ENCODE data around the gene ADARB1.

Gene ADARB1

GRCh38 chr21:45125357-45125756 lies 51.0 kb downstream of the ADARB1 start:
- Histone ChIP-seq H3K27ac (no peak overlapping the region), H3K4me3 (no peak overlapping the region)
- TF ChIP-seq CTCF (IDR thresholded peaks at IDR 0.05) = no peak
- DNase-seq (ENCODE audit: low spot score) = no peak

GRCh38 chr21:45126204-45126626 lies 51.8 kb downstream of the ADARB1 start:
- Histone ChIP-seq H3K27ac (no peak overlapping the region), H3K4me3 (no peak overlapping the region)
- TF ChIP-seq CTCF (IDR thresholded peaks at IDR 0.05) = no peak
- no peak for DNase-seq (ENCODE audit: low spot score)

GRCh38 chr21:45126983-45127382 lies 52.6 kb downstream of the ADARB1 start:
- no peak for DNase-seq (ENCODE audit: low spot score)
- Histone ChIP-seq H3K4me3 (no peak overlapping the region), H3K27ac (no peak overlapping the region)
- TF ChIP-seq CTCF (IDR thresholded peaks at IDR 0.05) = no peak

GRCh38 chr21:45127937-45128336 lies 53.6 kb downstream of the ADARB1 start:
- TF ChIP-seq CTCF (IDR thresholded peaks at IDR 0.05) = no peak
- Histone ChIP-seq H3K4me3 (no peak overlapping the region), H3K27ac (peak overlapping the region in 1 of 2 donors; percentile 87)
- no peak for DNase-seq (ENCODE audit: low spot score)

GRCh38 chr21:45128613-45129188 lies 54.3 kb downstream of the ADARB1 start:
- peak; percentile 80 for TF ChIP-seq CTCF (IDR thresholded peaks at IDR 0.05)
- H3K27ac ChIP-seq = peak overlapping the region; percentile 87 to 93
- peak overlapping the region; percentile 21 for H3K4me3 ChIP-seq
- peak; percentile 88 for DNase-seq (ENCODE audit: low spot score)

DNA sequence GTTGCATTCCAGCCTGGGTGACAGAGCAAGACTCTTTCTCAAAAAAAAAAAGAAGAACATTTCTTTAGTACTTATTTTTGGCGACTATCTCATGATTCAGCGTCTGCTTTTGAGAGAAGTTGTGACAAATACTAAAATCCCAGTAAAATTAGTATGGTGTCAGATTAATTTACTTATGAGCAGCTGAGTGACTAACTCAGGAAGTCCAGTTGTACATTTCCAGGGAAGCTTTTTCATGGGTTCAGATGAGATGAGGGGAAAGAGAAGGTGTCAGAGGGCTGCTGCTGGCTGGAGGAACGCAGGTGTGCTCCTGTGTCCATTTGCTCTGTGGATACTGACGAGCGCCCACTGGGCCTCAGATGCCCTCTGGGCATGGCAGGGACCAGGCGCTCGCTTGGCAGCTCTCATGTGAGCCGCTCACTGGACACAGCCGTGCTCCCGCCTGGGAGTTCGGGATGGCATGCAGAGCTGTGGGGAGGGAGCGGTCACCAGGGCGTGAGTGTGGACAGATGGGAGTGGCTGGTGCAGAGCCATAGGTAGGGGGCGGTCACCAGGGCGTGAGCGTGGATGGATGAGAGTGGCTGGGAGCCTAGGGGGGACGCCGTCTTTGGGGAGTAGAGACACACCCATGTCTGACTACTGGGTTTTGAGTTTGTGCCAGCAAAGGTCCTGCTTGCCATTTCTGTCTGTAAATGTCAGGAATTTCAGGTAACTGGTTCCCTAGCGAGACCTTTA lies 55.0 kb downstream of the ADARB1 start:
- peak overlapping the region; percentile 21 for H3K4me3 ChIP-seq
- TF ChIP-seq CTCF (IDR thresholded peaks at IDR 0.05) = no peak
- peak; percentile 79 for DNase-seq (ENCODE audit: low spot score)
- H3K27ac ChIP-seq = peak overlapping the region; percentile 87 to 93

DNA sequence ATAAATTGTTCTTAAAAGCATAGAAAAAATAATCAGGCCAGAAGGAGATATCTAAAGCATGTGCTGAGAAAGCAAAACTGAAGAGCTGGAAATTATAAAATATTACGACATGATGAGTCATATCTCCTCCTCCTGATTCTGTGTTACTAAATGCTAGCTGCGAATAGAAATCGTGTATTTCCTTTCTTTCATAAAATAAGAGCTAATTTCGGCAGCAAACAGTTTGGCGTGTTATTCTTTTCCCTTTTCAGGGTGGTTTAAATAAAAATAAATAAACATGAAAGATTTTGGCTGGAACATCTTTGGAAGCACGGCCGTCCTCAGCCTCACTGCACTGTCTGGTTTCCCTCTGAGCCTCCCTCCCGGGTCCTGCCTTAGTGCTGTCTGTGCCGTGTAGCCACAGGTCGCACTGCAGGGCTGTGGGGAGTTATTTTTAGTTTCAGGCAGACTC lies 56.0 kb downstream of the ADARB1 start:
- no peak for DNase-seq (ENCODE audit: low spot score)
- TF ChIP-seq CTCF (IDR thresholded peaks at IDR 0.05) = no peak
- Histone ChIP-seq H3K4me3 (peak overlapping the region; percentile 61), H3K27ac (peak overlapping the region; percentile 87 to 93)
